Glomerular visceral epithelial cell (primary cell): ENCODE data around the gene HBS1L.

Experiments
- DNase-seq: peaks from one replicate; pipeline ENCODE4 v3.0.0-alpha.2; 2016; ENCODE audit errors: extremely low spot score

The HBS1L gene

GRCh38 chr6:135054569-135055498, at the start of gene HBS1L:
TSS of gene HBS1L (minus strand) at chr6:135054822. CDS start at chr6:135054691, 131 bp downstream.
- DNase-seq: peak; percentile 98

GRCh38 chr6:135104199-135104598, 49.6 kb upstream of the HBS1L start:
- DNase-seq: no peak

- DNase-seq: no peak
These were observed 47.6 kb upstream of the HBS1L start for GRCh38 chr6:135102191-135102590.

- no peak for DNase-seq
These were observed 42.5 kb upstream of the HBS1L start for GRCh38 chr6:135097172-135097571.

- no peak for DNase-seq
These were observed 41.9 kb upstream of the HBS1L start for GRCh38 chr6:135096403-135097130.

- DNase-seq: no peak
These were observed 41.1 kb upstream of the HBS1L start for GRCh38 chr6:135095716-135096115.

GRCh38 chr6:135094403-135094821, 39.8 kb upstream of the HBS1L start:
- no peak for DNase-seq

- no peak for DNase-seq
These were observed 39.0 kb upstream of the HBS1L start for GRCh38 chr6:135093578-135093977.

- no peak for DNase-seq
These were observed 38.1 kb upstream of the HBS1L start for GRCh38 chr6:135092724-135093123.

- DNase-seq: no peak
These were observed 36.2 kb upstream of the HBS1L start for GRCh38 chr6:135090819-135091218.

- no peak for DNase-seq
These were observed 35.3 kb upstream of the HBS1L start for GRCh38 chr6:135089901-135090300.

GRCh38 chr6:135088818-135089809, 34.5 kb upstream of the HBS1L start:
- peak; percentile 26 for DNase-seq

GRCh38 chr6:135088281-135088680, 33.7 kb upstream of the HBS1L start:
- DNase-seq: no peak

- DNase-seq: peak; percentile 11
These were observed 33.2 kb upstream of the HBS1L start for GRCh38 chr6:135087803-135088202.

GRCh38 chr6:135087403-135087802, 32.8 kb upstream of the HBS1L start:
- no peak for DNase-seq

- DNase-seq: no peak
These were observed 31.8 kb upstream of the HBS1L start for GRCh38 chr6:135086414-135086764.

- no peak for DNase-seq
These were observed 31.2 kb upstream of the HBS1L start for GRCh38 chr6:135085700-135086413.

- DNase-seq: no peak
These were observed 30.3 kb upstream of the HBS1L start for GRCh38 chr6:135084916-135085269.

- no peak for DNase-seq
These were observed 29.6 kb upstream of the HBS1L start for GRCh38 chr6:135084001-135084915.

- DNase-seq: no peak
These were observed 27.3 kb upstream of the HBS1L start for GRCh38 chr6:135081966-135082365.
